HG03159 (cell line): ENCODE data around the gene UBR2.
"Not testable (repeated sequence)": the region's sequence is repeated elsewhere in the genome, so short reads cannot be mapped to it uniquely, and the experiment has no call there.

Experiments used
- ATAC-seq: cut with Tn5 transposase; IDR thresholded peaks from one replicate; pipeline ENCODE4 v1.9.1; 2021; ENCODE audit warnings: mild to moderate bottlenecking, moderate library complexity; ENCODE audit not compliant: unreplicated experiment

The UBR2 gene

GRCh38 chr6:42690151-42690702, 126.4 kb downstream of the UBR2 start:
- no peak for ATAC-seq

- ATAC-seq: no peak
Measured at GRCh38 chr6:42690872-42691271, 127.0 kb downstream of the UBR2 start.

- ATAC-seq: no peak
Measured at GRCh38 chr6:42692137-42692911, 128.5 kb downstream of the UBR2 start.

- no peak for ATAC-seq
Measured at GRCh38 chr6:42693725-42694323, 130.0 kb downstream of the UBR2 start.

- no peak for ATAC-seq
Measured at GRCh38 chr6:42694586-42694985, 130.8 kb downstream of the UBR2 start.

GRCh38 chr6:42696526-42697267, 132.9 kb downstream of the UBR2 start:
- ATAC-seq: no peak

GRCh38 chr6:42697268-42697655, 133.4 kb downstream of the UBR2 start:
- no peak for ATAC-seq

- no peak for ATAC-seq
Measured at GRCh38 chr6:42698217-42698616, 134.4 kb downstream of the UBR2 start.

GRCh38 chr6:42702200-42702599, 138.4 kb downstream of the UBR2 start:
- ATAC-seq: no peak

GRCh38 chr6:42702786-42703185, 139.0 kb downstream of the UBR2 start:
- ATAC-seq: not testable (repeated sequence)

GRCh38 chr6:42704251-42704936, 140.6 kb downstream of the UBR2 start:
- no peak for ATAC-seq

- ATAC-seq: no peak
Measured at GRCh38 chr6:42704937-42705374, 141.1 kb downstream of the UBR2 start.

- ATAC-seq: no peak
Measured at GRCh38 chr6:42707595-42707994, 143.8 kb downstream of the UBR2 start.

GRCh38 chr6:42708096-42708495, 144.3 kb downstream of the UBR2 start:
- no peak for ATAC-seq

- no peak for ATAC-seq
Measured at GRCh38 chr6:42709871-42710270, 146.0 kb downstream of the UBR2 start.

GRCh38 chr6:42710316-42710715, 146.5 kb downstream of the UBR2 start:
- ATAC-seq: no peak

- no peak for ATAC-seq
Measured at GRCh38 chr6:42711930-42712329, 148.1 kb downstream of the UBR2 start.

GRCh38 chr6:42714098-42714761, 150.4 kb downstream of the UBR2 start:
- ATAC-seq: no peak

GRCh38 chr6:42715871-42716270, 152.0 kb downstream of the UBR2 start:
- no peak for ATAC-seq

- ATAC-seq: no peak
Measured at GRCh38 chr6:42720739-42721138, 156.9 kb downstream of the UBR2 start.
